ENCODE data around the gene PTCH1.

The PTCH1 gene

GRCh38 chr9:95429096-95429495 is 87.7 kb downstream of the PTCH1 start:
- Histone ChIP-seq H3K27ac (no peak overlapping the region), H3K4me3 (no peak overlapping the region)

- Histone ChIP-seq H3K4me3 (peak overlapping the region in 6 of 7 experiments; percentile 17 to 45 (median 34)), H3K27ac (peak overlapping the region in 19 of 21 experiments; percentile 3 to 87 (median 68))
Observed at GRCh38 chr9:95425910-95426551, 90.7 kb downstream of the PTCH1 start.

GRCh38 chr9:95422650-95423049 is 94.1 kb downstream of the PTCH1 start:
- Histone ChIP-seq H3K27ac (no peak overlapping the region), H3K4me3 (no peak overlapping the region)

GRCh38 chr9:95420518-95420917 is 96.3 kb downstream of the PTCH1 start:
- H3K4me3 ChIP-seq: no peak overlapping the region

GRCh38 chr9:95419444-95419843 is 97.3 kb downstream of the PTCH1 start:
- H3K4me3 ChIP-seq: no peak overlapping the region
- H3K27ac ChIP-seq: no peak overlapping the region

More at GRCh38 chr9:95420518-95420917, 96.3 kb downstream of the PTCH1 start:
- H3K27ac ChIP-seq: no peak overlapping the region

- Histone ChIP-seq H3K27ac (no peak overlapping the region), H3K4me3 (no peak overlapping the region)
Observed at GRCh38 chr9:95415158-95415557, 101.6 kb downstream of the PTCH1 start.

GRCh38 chr9:95413793-95414192 is 103.0 kb downstream of the PTCH1 start:
- H3K4me3 ChIP-seq: no peak overlapping the region
- H3K27ac ChIP-seq: no peak overlapping the region

GRCh38 chr9:95411054-95411892 is 105.5 kb downstream of the PTCH1 start:
- H3K4me3 ChIP-seq: no peak overlapping the region
- H3K27ac ChIP-seq: peak overlapping the region in 1 of 21 experiments; percentile 46

- H3K27ac ChIP-seq: no peak overlapping the region
- H3K4me3 ChIP-seq: no peak overlapping the region
Observed at GRCh38 chr9:95409650-95410426, 106.9 kb downstream of the PTCH1 start.

GRCh38 chr9:95407524-95407923 is 109.2 kb downstream of the PTCH1 start:
- no peak overlapping the region for H3K4me3 ChIP-seq
- no peak overlapping the region for H3K27ac ChIP-seq

GRCh38 chr9:95406121-95406520 is 110.7 kb downstream of the PTCH1 start:
- no peak overlapping the region for H3K4me3 ChIP-seq
- no peak overlapping the region for H3K27ac ChIP-seq

- Histone ChIP-seq H3K27ac (no peak overlapping the region), H3K4me3 (no peak overlapping the region)
Observed at GRCh38 chr9:95399261-95399660, 117.5 kb downstream of the PTCH1 start.

All from skin epidermis (tissue), 12 donors.